SK-N-SH (cell line): ENCODE measurements around the gene RGS14.

Experiments used
- EP300 ChIP-seq, 2 experiments: IDR thresholded peaks; 2 replicates each; pipeline versions ENCODE4 v1.4.0 to v1.6.1; 2012; ENCODE audit warnings: borderline replicate concordance in 1 of 2, low read depth in 1 of 2, low read length in 1 of 2
- POLR2AphosphoS5 ChIP-seq: IDR thresholded peaks from 2 replicates; pipeline ENCODE4 v1.6.1; 2012; ENCODE audit warnings: low read depth, low read length
- TF ChIP-seq, protein P1 (sequence below): fragments of 200-600 bp; sonication (generic); IDR thresholded peaks from 2 replicates; pipeline ENCODE4 v1.6.1; 2017; ENCODE audit warnings: antibody characterized with exemption, mild to moderate bottlenecking, moderate library complexity

- TF ChIP-seq, protein P1, sequence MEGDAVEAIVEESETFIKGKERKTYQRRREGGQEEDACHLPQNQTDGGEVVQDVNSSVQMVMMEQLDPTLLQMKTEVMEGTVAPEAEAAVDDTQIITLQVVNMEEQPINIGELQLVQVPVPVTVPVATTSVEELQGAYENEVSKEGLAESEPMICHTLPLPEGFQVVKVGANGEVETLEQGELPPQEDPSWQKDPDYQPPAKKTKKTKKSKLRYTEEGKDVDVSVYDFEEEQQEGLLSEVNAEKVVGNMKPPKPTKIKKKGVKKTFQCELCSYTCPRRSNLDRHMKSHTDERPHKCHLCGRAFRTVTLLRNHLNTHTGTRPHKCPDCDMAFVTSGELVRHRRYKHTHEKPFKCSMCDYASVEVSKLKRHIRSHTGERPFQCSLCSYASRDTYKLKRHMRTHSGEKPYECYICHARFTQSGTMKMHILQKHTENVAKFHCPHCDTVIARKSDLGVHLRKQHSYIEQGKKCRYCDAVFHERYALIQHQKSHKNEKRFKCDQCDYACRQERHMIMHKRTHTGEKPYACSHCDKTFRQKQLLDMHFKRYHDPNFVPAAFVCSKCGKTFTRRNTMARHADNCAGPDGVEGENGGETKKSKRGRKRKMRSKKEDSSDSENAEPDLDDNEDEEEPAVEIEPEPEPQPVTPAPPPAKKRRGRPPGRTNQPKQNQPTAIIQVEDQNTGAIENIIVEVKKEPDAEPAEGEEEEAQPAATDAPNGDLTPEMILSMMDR, result no peak
- TF ChIP-seq POLR2AphosphoS5 (no peak), EP300 (IDR thresholded peaks at IDR 0.05; ENCODE audit: borderline replicate concordance in 1 of 2, low read depth in 1 of 2, low read length in 1 of 2) (no peak)
These were observed 28.8 kb downstream of the RGS14 start for GRCh38 chr5:177386542-177386941.
